ENCODE measurements around the gene ZFR. TPM values are rescaled to one million over a fixed set of nuclear protein-coding genes. Genes with fewer than 3 reads are reported as not detected.

ZFR gene
- total RNA-seq, 1 donor = 118 TPM

DNA sequence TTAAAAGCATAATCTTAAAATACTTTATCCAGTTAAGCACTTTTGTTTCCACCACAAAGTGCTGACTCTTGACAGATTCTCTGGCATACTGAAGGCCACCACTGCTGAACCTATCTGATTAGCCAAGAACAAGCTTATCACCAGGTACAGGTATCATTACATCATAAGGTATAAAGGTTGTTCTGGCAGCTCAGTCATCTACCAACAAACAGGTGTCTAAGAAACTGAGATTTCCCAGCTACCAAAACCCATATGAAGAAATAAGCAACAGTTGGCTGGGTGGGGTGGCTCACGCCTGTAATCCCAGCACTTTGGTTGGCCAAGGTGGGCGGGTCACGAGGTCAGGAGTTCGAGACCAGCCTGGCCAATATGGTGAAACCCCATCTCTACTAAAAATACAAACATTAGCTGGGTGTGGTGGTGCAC lies 136.8 kb downstream of the ZFR start:
- H3K4me3 ChIP-seq (ENCODE audit: low read depth, low read length) = no peak overlapping the region
- no peak for DNase-seq (ENCODE audit: low read depth)

DNA sequence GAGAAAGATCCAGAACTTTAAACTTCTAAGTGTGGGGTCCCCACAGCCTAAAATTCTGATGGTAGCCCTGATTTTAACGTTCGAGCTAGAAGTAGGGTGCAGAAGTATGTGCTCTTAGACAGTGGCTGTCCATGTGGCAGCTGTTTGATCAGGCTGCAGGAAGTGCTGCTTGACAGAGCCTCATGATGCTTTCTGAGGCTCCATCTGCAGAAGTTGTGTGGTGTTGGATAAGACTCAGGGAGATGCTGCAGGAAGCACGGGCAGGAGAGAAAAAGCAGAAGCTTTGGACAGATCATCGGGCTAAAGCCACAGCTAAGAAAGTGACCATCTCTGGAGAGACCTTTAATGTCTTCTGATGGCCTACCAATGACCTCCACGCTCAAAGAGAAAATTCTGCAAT lies 139.9 kb downstream of the ZFR start:
- TF ChIP-seq, protein P1, sequence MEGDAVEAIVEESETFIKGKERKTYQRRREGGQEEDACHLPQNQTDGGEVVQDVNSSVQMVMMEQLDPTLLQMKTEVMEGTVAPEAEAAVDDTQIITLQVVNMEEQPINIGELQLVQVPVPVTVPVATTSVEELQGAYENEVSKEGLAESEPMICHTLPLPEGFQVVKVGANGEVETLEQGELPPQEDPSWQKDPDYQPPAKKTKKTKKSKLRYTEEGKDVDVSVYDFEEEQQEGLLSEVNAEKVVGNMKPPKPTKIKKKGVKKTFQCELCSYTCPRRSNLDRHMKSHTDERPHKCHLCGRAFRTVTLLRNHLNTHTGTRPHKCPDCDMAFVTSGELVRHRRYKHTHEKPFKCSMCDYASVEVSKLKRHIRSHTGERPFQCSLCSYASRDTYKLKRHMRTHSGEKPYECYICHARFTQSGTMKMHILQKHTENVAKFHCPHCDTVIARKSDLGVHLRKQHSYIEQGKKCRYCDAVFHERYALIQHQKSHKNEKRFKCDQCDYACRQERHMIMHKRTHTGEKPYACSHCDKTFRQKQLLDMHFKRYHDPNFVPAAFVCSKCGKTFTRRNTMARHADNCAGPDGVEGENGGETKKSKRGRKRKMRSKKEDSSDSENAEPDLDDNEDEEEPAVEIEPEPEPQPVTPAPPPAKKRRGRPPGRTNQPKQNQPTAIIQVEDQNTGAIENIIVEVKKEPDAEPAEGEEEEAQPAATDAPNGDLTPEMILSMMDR (IDR thresholded peaks at IDR 0.05; ENCODE audit: insufficient read depth, low read length) = no peak
- no peak for DNase-seq (ENCODE audit: low read depth)
- no peak overlapping the region for H3K4me3 ChIP-seq (ENCODE audit: low read depth, low read length)

More for the DNA sequence above, 136.8 kb downstream of the ZFR start:
- TF ChIP-seq, protein P1 (IDR thresholded peaks at IDR 0.05; ENCODE audit: insufficient read depth, low read length) = no peak

Small RNA genes lying within 50 kb of the gene (small RNA-seq; reads per million reads assigned to genes)
- gene MIR579 = not detected
- 0.51 reads per million for gene RNU6-378P

Other genes with a start within 250 kb of the ZFR start
- 12.8 and 17.1 TPM in 2 replicates for gene MTMR12, start 131.8 kb downstream of the ZFR start, total RNA-seq (ENCODE audit: low replicate concordance)
- 313 and 807 TPM in 2 replicates for gene SUB1, start 140.8 kb upstream of the ZFR start, total RNA-seq (ENCODE audit: low replicate concordance)